ENCODE results near the gene AGPS.

The AGPS gene

GRCh38 chr2:177399376-177399775 lies 6.8 kb downstream of the AGPS start:
- TF ChIP-seq GATA3 (IDR thresholded peaks at IDR 0.05; ENCODE audit: low read depth, low read length) (no peak), GATA2 (IDR thresholded peaks at IDR 0.05; ENCODE audit: low read depth, low read length) (no peak; the same call in 1 of the 2 replicates)

- TF ChIP-seq GATA2 (IDR thresholded peaks at IDR 0.05; ENCODE audit: low read depth, low read length) (no peak), GATA3 (IDR thresholded peaks at IDR 0.05; ENCODE audit: low read depth, low read length) (no peak)
These were observed 7.9 kb downstream of the AGPS start for GRCh38 chr2:177400337-177400923.

- TF ChIP-seq GATA2 (IDR thresholded peaks at IDR 0.05; ENCODE audit: low read depth, low read length) (no peak), GATA3 (IDR thresholded peaks at IDR 0.05; ENCODE audit: low read depth, low read length) (no peak)
These were observed 9.5 kb downstream of the AGPS start for GRCh38 chr2:177402096-177402495.

- TF ChIP-seq GATA2 (IDR thresholded peaks at IDR 0.05; ENCODE audit: low read depth, low read length) (no peak), GATA3 (IDR thresholded peaks at IDR 0.05; ENCODE audit: low read depth, low read length) (no peak)
These were observed 11.3 kb downstream of the AGPS start for GRCh38 chr2:177403838-177404237.

DNA sequence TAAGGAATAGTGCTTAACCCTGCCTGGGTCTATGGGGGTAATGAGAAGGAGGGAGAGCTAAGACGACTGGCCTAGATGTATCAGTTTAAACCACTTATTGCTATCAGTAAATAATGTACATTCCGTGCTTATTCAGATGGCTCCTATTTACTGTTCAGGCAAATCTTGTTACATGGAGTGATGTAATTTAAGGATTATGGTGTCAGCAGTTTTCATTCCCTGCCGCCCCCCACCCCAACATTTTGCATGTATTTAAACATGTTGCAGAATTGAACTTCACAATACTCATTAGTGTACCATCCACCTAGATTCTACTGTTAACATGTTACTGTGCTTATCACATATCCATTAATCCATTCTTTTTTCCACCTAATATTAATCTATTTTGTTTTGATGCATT lies 11.7 kb downstream of the AGPS start:
- TF ChIP-seq GATA2 (IDR thresholded peaks at IDR 0.05; ENCODE audit: low read depth, low read length): no peak
- TF ChIP-seq GATA3 (IDR thresholded peaks at IDR 0.05; ENCODE audit: low read depth, low read length): no peak

DNA sequence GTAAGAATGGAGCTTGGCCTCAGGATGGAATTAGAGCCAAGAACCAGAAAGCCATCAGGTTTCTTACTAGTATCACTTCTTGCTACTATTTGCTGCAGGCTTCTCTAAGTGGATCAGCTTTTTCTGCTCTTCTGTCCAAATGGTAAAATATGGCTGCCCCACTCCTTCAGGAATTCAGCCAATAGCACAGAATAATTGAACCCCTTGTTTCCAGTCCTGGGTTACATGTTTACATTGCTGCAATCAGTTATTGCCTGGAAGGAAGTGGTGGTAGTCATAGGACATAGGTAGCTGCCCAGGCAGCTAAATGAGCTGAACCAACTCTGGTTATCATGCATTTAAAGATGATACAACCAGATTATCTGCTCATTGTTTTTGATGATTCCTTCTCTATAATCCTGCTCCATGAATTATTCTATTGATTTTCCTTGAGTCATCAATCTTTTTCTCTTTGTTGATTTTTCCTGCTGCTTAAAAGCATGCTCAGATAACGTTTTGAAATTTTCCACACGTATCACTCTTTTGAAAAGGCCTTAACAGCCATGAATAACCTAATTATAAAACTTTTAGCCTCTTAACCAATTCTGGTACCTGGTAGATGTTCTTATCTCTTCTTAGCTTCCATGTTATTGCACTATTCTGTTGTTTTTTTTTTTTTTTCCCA lies 12.6 kb downstream of the AGPS start:
- TF ChIP-seq GATA3 (IDR thresholded peaks at IDR 0.05; ENCODE audit: low read depth, low read length) (no peak), GATA2 (IDR thresholded peaks at IDR 0.05; ENCODE audit: low read depth, low read length) (no peak)

- TF ChIP-seq GATA3 (IDR thresholded peaks at IDR 0.05; ENCODE audit: low read depth, low read length) (no peak), GATA2 (IDR thresholded peaks at IDR 0.05; ENCODE audit: low read depth, low read length) (no peak)
These were observed 13.6 kb downstream of the AGPS start for GRCh38 chr2:177406182-177406581.

- no peak for TF ChIP-seq GATA2 (IDR thresholded peaks at IDR 0.05; ENCODE audit: low read depth, low read length)
- TF ChIP-seq GATA3 (IDR thresholded peaks at IDR 0.05; ENCODE audit: low read depth, low read length): no peak
These were observed 14.5 kb downstream of the AGPS start for GRCh38 chr2:177407031-177407430.

DNA sequence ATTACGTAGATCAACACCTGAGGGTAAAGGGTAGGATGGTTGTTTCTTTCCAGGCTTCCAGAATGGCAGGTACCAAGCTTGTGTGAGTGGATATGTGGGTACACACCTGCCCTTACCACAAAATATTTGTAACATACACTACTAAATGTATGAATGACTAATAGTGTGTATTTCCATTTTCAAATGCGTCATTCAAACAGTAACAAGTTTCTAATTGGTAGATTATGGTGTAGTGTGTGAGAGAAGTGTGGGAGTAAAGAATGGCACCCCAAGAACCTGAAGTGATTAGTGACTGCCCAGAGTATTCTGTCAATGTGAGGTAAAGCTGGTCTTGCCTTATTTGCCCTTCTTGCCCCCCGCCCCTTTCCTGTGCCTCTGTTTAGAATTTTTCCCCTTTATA lies 21.1 kb downstream of the AGPS start:
- TF ChIP-seq GATA3 (IDR thresholded peaks at IDR 0.05; ENCODE audit: low read depth, low read length): no peak
- no peak for TF ChIP-seq GATA2 (IDR thresholded peaks at IDR 0.05; ENCODE audit: low read depth, low read length)

DNA sequence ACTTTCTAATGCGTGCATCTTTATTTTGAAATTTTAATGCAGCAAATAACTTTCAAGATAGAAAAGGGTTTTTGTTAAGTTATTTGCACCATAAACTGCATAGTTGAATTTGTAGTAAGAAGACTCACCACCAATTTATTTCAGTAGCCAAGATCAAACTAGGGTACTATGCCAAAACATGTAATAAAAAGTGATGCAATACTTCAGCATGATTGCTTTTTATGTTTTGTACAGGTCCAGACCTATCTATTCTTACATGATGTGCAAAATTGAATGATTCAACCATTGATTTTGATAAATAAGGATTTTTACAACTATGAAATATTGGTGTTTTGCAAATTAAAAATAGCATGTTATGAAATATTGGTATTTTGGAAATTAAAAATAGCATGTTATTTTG lies 26.7 kb downstream of the AGPS start:
- TF ChIP-seq GATA2 (IDR thresholded peaks at IDR 0.05; ENCODE audit: low read depth, low read length) (no peak), GATA3 (IDR thresholded peaks at IDR 0.05; ENCODE audit: low read depth, low read length) (no peak)

GRCh38 chr2:177422271-177422670 lies 29.7 kb downstream of the AGPS start:
- no peak for TF ChIP-seq GATA2 (IDR thresholded peaks at IDR 0.05; ENCODE audit: low read depth, low read length)
- TF ChIP-seq GATA3 (IDR thresholded peaks at IDR 0.05; ENCODE audit: low read depth, low read length): no peak

- TF ChIP-seq GATA2 (IDR thresholded peaks at IDR 0.05; ENCODE audit: low read depth, low read length) (no peak), GATA3 (IDR thresholded peaks at IDR 0.05; ENCODE audit: low read depth, low read length) (no peak)
These were observed 34.7 kb downstream of the AGPS start for GRCh38 chr2:177427316-177427715.

GRCh38 chr2:177429688-177430325 lies 37.2 kb downstream of the AGPS start:
- TF ChIP-seq GATA3 (IDR thresholded peaks at IDR 0.05; ENCODE audit: low read depth, low read length): no peak
- TF ChIP-seq GATA2 (IDR thresholded peaks at IDR 0.05; ENCODE audit: low read depth, low read length): no peak

DNA sequence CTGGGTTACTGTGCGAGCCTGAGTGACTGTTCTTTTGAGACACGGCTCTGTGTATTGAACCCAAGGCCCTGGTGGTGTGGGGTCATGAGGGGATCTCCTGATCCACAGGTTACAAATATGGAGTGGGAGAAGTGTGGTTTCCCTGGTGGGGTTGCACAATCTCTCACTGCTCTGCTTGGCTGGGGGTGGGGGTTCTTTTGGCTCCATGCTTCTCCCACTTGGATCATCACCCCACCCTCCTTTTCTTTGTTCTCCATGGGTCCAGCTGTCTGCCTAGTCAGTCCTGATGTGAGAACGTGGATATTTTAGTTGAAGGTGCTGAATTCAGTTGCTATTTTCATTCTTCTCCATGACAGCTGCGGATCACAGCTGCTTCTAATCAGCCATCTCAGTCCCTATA lies 37.8 kb downstream of the AGPS start:
- no peak for TF ChIP-seq GATA2 (IDR thresholded peaks at IDR 0.05; ENCODE audit: low read depth, low read length)
- TF ChIP-seq GATA3 (IDR thresholded peaks at IDR 0.05; ENCODE audit: low read depth, low read length): no peak

DNA sequence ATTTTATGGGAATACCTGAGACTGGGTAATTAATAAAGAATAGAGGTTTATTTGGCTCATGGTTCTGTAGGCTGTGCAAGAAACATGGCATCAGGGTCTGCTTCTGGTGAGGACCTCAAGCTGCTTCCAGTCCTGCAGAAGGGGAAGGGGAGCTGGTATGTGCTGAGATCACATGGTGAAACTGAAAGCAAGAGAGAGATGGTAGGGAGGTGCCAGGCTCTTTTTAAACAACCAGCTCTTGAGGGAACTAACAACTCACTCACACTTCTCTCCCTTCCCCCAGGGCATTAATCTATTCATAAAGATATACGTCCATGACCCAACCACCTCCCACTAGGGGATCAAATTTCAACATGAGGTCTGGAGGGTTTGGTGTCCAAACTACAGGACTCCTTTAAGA lies 40.1 kb downstream of the AGPS start:
- no peak for TF ChIP-seq GATA3 (IDR thresholded peaks at IDR 0.05; ENCODE audit: low read depth, low read length)
- TF ChIP-seq GATA2 (IDR thresholded peaks at IDR 0.05; ENCODE audit: low read depth, low read length): no peak

Data from SH-SY5Y (cell line).